ENCODE results near the gene OPHN1. TPM values are rescaled to one million over a fixed set of nuclear protein-coding genes. Genes with fewer than 3 reads are reported as not detected.
A peak's percentile ranks its signal among the peaks of the same experiment; 100 is the strongest.

The OPHN1 gene
- total RNA-seq, 1 donor from 2014 or later, result 10.7 TPM

- H3K4me1 ChIP-seq, result no peaks in the 10 kb centered on the region
- ATAC-seq (peak in 1 of 2 donors; percentile 58), DNase-seq (no peak)
- H3K9me3 ChIP-seq, result no peaks in the 10 kb centered on the region
- no peaks in the 10 kb centered on the region for H3K36me3 ChIP-seq
- intact Hi-C loops (cut with DNase I), result no loop called here
- H3K27me3 ChIP-seq (ENCODE audit: low read depth), result no peaks in the 10 kb centered on the region
- H3K27ac ChIP-seq, result no peak overlapping the region
- TF ChIP-seq CTCF (IDR thresholded peaks at IDR 0.05), result peak; percentile 31
- no peak overlapping the region for H3K4me3 ChIP-seq
Observed at GRCh38 chrX:68146054-68146453, 287.2 kb downstream of the OPHN1 start.

DNA sequence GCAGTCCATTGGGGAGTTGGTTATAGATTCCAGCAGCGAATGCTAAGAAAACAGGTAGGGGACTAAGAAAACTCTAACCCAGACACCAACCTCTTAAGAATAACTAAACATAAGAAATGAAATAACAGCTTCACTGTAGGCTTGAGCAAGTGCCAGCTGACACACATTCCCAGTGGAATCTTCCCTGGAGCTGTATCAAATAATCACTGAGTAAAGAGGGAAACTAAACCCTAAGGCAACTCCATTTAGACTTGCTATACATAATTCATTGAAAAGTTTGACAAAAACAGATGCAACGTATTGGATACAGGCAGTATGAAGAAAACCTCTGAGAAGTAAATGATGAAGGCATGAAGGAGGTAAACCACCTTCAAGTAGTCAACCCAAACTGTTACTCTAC lies 293.5 kb downstream of the OPHN1 start:
- intact Hi-C loops (cut with DNase I), result no loop called here
- no peak for ATAC-seq

GRCh38 chrX:68133181-68133580 lies 300.1 kb downstream of the OPHN1 start:
- TF ChIP-seq CTCF (IDR thresholded peaks at IDR 0.05), result no peak
- intact Hi-C loops (cut with DNase I), result no loop called here
- H3K4me1 ChIP-seq, result no peaks in the 10 kb centered on the region
- H3K27me3 ChIP-seq (ENCODE audit: low read depth), result no peaks in the 10 kb centered on the region
- H3K4me3 ChIP-seq, result no peak overlapping the region
- ATAC-seq (no peak), DNase-seq (no peak)
- no peak overlapping the region for H3K27ac ChIP-seq
- H3K36me3 ChIP-seq, result no peaks in the 10 kb centered on the region
- H3K9me3 ChIP-seq, result no peaks in the 10 kb centered on the region

More for the DNA sequence above, 293.5 kb downstream of the OPHN1 start:
- Histone ChIP-seq H3K9me3 (no peaks in the 10 kb centered on the region), H3K27ac (no peak overlapping the region), H3K4me3 (no peak overlapping the region), H3K36me3 (no peaks in the 10 kb centered on the region), H3K27me3 (ENCODE audit: low read depth) (no peaks in the 10 kb centered on the region), H3K4me1 (no peaks in the 10 kb centered on the region)
- no peak for TF ChIP-seq CTCF (IDR thresholded peaks at IDR 0.05)
- no peak for DNase-seq

- no peak for DNase-seq
- Histone ChIP-seq H3K36me3 (no peaks in the 10 kb centered on the region), H3K27me3 (ENCODE audit: low read depth) (no peaks in the 10 kb centered on the region), H3K9me3 (no peaks in the 10 kb centered on the region), H3K27ac (no peak overlapping the region), H3K4me3 (no peak overlapping the region), H3K4me1 (no peaks in the 10 kb centered on the region)
- no peak for ATAC-seq
- intact Hi-C loops (cut with DNase I), result no loop called here
- no peak for TF ChIP-seq CTCF (IDR thresholded peaks at IDR 0.05)
Observed at GRCh38 chrX:68132749-68133148, 300.5 kb downstream of the OPHN1 start.

DNA sequence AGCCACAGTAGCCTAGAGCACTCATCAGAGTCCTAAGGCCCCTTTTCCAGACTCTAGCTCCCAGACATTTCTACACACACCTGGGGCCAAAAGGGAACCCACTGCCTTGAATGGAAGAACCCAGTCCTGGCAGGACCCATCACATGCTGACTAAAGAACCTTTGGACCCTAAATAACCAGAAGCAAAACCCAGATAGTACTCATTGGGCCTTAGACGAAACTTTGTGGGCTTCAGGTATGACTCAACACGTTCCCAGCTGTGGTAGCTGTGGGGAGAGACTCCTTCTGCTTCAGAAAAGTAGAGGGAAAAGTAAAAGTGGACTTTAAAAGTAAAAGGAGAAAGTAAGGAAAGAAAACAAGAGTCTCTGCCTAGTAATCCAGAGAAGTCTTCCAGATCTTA lies 311.5 kb downstream of the OPHN1 start:
- H3K36me3 ChIP-seq, result no peaks in the 10 kb centered on the region
- no peak overlapping the region for H3K27ac ChIP-seq
- TF ChIP-seq CTCF (IDR thresholded peaks at IDR 0.05), result no peak
- ATAC-seq, result no peak
- H3K4me3 ChIP-seq, result no peak overlapping the region
- H3K9me3 ChIP-seq, result no peaks in the 10 kb centered on the region
- intact Hi-C loops (cut with DNase I), result no loop called here
- no peak for DNase-seq
- no peaks in the 10 kb centered on the region for H3K4me1 ChIP-seq
- H3K27me3 ChIP-seq (ENCODE audit: low read depth), result no peaks in the 10 kb centered on the region

- no peaks in the 10 kb centered on the region for H3K27me3 ChIP-seq (ENCODE audit: low read depth)
- no peaks in the 10 kb centered on the region for H3K4me1 ChIP-seq
- H3K9me3 ChIP-seq, result no peaks in the 10 kb centered on the region
- H3K4me3 ChIP-seq, result no peak overlapping the region
- H3K36me3 ChIP-seq, result no peaks in the 10 kb centered on the region
- peak in 1 of 2 donors; percentile 60 for ATAC-seq
- no peak for DNase-seq
- intact Hi-C loops (cut with DNase I), result no loop called here
- no peak overlapping the region for H3K27ac ChIP-seq
- TF ChIP-seq CTCF (IDR thresholded peaks at IDR 0.05), result no peak
Observed at GRCh38 chrX:68121371-68121770, 311.9 kb downstream of the OPHN1 start.

Data from lower lobe of right lung (tissue), 2 donors.